ENCODE data around the gene RFX5. TPM values are rescaled to one million over a fixed set of nuclear protein-coding genes. Genes with fewer than 3 reads are reported as not detected.
A peak's percentile ranks its signal among the peaks of the same experiment; 100 is the strongest.

The RFX5 gene
- total RNA-seq, 2 donors from 2014 or later = 40.3 to 95.4 TPM

DNA sequence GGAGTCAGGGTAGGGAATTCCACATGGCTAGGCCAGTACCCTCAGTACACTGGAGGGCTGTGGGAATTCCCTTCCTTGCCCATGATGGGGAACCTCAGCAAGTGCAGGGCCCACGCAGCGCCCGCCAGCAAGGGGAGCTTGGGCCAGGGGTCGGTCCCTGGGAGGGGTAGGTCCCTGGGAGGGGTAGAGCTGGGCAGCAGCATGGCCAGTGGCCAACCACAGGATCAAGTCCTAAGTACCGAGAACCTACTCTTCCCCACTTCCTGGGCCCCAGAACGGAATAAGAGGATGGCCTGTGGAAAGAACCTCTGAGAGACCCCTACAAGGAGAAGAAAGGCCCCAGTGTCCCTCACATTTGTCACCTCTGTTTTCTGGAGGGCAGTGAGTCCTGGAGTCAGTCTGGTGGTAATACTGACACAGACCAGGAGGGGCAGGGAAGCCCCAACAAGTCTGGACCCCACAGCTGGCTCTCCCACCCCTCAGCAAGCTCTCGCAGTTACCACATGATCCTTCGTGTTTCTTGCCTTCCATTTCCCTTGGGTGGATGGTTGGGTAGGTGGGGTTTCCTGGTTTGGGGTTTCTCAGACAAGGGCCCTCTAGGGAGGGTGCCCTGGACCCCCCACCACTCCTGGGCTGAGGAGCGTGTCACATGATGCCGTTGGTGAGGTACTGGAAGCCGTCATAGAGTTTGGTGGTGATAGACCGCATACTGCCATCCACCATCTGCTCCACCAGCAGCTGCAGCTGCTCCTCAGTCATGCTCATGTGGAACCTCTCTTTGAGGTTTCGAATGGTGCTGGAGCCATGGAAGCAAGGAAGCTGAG, 54.6 kb downstream of the RFX5 start:
- Mint-ChIP-seq H3K27me3 (no peaks in the 10 kb centered on the region), H3K9me3 (no peaks in the 10 kb centered on the region), H3K4me3 (no peak overlapping the region), H3K4me1 (ENCODE audit: low read depth in 2 of 2) (peaks cover 29 to 38% of the 10 kb centered on the region in 2 donors), H3K27ac (peak overlapping the region; percentile 64 to 87), H3K36me3 (peaks cover 7% of the 10 kb centered on the region)
- peak in 1 of 2 donors; percentile 50 for ATAC-seq
- DNase-seq (ENCODE audit: low spot score) = peak; percentile 44

DNA sequence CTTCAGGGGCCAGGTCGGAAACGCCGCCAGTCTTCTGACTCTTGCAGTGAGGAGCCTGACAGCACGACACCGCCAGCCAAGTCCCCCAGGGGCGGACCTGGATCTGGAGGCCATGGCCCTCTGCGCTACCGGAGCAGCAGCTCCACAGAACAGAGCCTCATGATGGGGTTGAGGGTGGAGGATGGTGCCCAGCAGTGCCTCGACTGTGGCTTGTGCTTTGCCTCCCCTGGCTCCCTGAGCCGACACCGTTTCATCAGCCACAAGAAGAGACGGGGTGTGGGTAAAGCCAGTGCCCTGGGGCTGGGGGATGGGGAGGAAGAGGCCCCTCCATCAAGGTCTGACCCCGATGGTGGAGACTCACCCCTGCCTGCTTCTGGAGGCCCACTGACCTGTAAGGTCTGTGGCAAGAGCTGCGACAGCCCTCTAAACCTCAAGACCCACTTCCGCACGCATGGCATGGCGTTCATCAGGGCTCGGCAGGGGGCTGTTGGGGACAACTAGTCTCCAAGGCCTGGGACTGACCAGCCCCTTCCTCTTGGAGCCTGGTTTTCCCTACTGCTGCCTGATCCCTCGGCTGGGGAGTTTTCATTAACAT, 56.2 kb downstream of the RFX5 start:
- Mint-ChIP-seq H3K27me3 (no peaks in the 10 kb centered on the region), H3K4me3 (peak overlapping the region; percentile 55), H3K36me3 (peaks cover 11% of the 10 kb centered on the region), H3K27ac (peak overlapping the region; percentile 76 to 82), H3K9me3 (no peaks in the 10 kb centered on the region), H3K4me1 (ENCODE audit: low read depth in 2 of 2) (peaks cover 32 to 42% of the 10 kb centered on the region in 2 donors)
- DNase-seq (ENCODE audit: low spot score) (peak; percentile 83), ATAC-seq (peak; percentile 81 to 85)

Other genes with a start within 250 kb of the RFX5 start
- gene SEMA6C, start 200.6 kb downstream of the RFX5 start, total RNA-seq = 1 to 10 TPM in 1 of 2 donors, under 1 TPM in 1; 0.90 to 2.9 TPM
- gene TNFAIP8L2, start 190.6 kb downstream of the RFX5 start, total RNA-seq = 10 to 100 TPM; 10.2 to 16.8 TPM
- gene LYSMD1, start 181.3 kb downstream of the RFX5 start, total RNA-seq = 1 to 10 TPM; 5.0 to 6.3 TPM
- gene SCNM1, start 181.1 kb downstream of the RFX5 start, total RNA-seq = 10 to 100 TPM; 55.2 to 63.2 TPM
- 1 to 10 TPM; 1.2 to 5.3 TPM for gene TMOD4, start 171.3 kb downstream of the RFX5 start, total RNA-seq
- gene VPS72, start 157.1 kb downstream of the RFX5 start, total RNA-seq = 10 to 100 TPM; 33.1 to 74.4 TPM
- 100 to 1,000 TPM in 1 of 2 donors, 10 to 100 TPM in 1; 93.8 to 116 TPM for gene PIP5K1A, start 148.7 kb downstream of the RFX5 start, total RNA-seq
- 100 to 1,000 TPM; 193 to 235 TPM for gene PSMD4, start 92.5 kb downstream of the RFX5 start, total RNA-seq
- gene ZNF687, start 65.0 kb downstream of the RFX5 start, total RNA-seq = 10 to 100 TPM; 29.1 to 31.2 TPM
- gene PI4KB, start 19.8 kb downstream of the RFX5 start, total RNA-seq = 10 to 100 TPM; 69.9 to 82.3 TPM
- gene SELENBP1, start 25.5 kb upstream of the RFX5 start, total RNA-seq = not detected
- 100 to 1,000 TPM; 375 to 427 TPM for gene PSMB4, start 52.3 kb upstream of the RFX5 start, total RNA-seq
- gene POGZ, start 112.2 kb upstream of the RFX5 start, total RNA-seq = 100 to 1,000 TPM in 1 of 2 donors, 10 to 100 TPM in 1; 74.9 to 127 TPM
- 1 to 10 TPM in 1 of 2 donors, under 1 TPM in 1; 0.31 to 1.8 TPM for gene CGN, start 164.1 kb upstream of the RFX5 start, total RNA-seq
- gene TUFT1, start 193.1 kb upstream of the RFX5 start, total RNA-seq = 1 to 10 TPM; 2.0 to 2.3 TPM

Data from natural killer cell treated with Interleukin-12 subunit alpha and Interleukin-12 subunit beta and Interleukin-15 and Interleukin-18, amount 100 ng/mL, for 72 hours (primary cell).